ENCODE results near the gene ZNF782.
A peak's percentile ranks its signal among the peaks of the same experiment; 100 is the strongest.

Gene ZNF782

DNA sequence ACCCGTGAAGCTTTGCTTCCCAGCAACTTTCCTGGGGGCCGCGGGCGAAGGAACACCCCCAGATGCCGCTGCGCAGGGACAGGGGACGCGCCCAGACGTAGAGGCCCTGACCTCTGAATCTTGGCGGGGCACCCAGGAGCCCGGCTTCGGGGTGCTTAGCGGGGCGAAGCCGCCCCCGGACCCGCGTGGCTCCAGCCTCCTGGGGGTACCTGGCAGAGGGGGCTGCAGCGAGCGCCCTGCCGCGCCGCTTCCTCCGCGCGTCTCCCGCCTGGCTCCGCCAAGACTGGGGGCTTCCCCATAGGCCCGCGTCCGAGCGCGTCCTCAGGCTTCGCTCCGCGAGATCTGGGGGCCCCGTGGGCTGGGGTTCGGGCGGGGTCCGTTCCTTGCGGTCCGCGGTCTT, 23.0 kb upstream of the ZNF782 start:
- no peak for DNase-seq (ENCODE audit: low read depth)
- no peak for TF ChIP-seq CTCF (IDR thresholded peaks at IDR 0.05; ENCODE audit: insufficient read depth, low read depth, low read length, missing control alignments)
- peak overlapping the region; percentile 18 for H3K4me3 ChIP-seq (ENCODE audit: low read length)

- peak overlapping the region; percentile 66 for H3K4me3 ChIP-seq (ENCODE audit: low read length)
- DNase-seq (ENCODE audit: low read depth) = peak; percentile 71
- peak; percentile 29 for TF ChIP-seq CTCF (IDR thresholded peaks at IDR 0.05; ENCODE audit: insufficient read depth, low read depth, low read length, missing control alignments)
Measured at GRCh38 chr9:96875461-96876142, 21.3 kb upstream of the ZNF782 start.

GRCh38 chr9:96874947-96875460, 20.7 kb upstream of the ZNF782 start:
- H3K4me3 ChIP-seq (ENCODE audit: low read length) = peak overlapping the region; percentile 66
- no peak for TF ChIP-seq CTCF (IDR thresholded peaks at IDR 0.05; ENCODE audit: insufficient read depth, low read depth, low read length, missing control alignments)

DNA sequence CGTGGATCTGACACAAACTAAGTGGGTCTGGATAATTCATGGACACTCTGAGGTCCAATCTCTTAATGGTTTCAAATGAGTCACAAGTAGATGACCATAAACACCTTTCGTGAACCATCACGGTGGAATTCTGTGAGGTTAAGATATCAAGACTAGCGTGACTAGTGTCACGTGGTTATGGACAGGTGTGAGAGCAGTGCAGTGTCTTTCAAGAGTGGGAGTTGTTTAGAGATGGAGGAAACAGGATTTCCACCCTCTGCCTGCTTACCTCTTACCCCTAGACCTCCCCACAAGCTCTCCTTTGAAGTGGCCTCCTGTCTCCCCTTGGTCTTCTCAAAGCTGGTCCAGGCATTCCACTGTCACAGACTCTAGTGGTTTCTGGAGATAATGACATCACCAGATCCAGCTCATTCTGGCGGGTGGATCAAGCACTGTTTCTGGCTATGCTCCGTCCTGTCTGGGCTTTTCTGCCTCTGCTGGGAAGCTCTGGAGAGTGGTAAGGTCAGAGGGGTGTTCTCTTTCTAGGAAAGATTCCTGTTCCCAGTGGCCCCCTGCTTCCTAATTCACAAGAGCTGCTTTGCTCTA, 20.0 kb upstream of the ZNF782 start:
- no peak overlapping the region for H3K4me3 ChIP-seq (ENCODE audit: low read length)

More at GRCh38 chr9:96874947-96875460, 20.7 kb upstream of the ZNF782 start:
- DNase-seq (ENCODE audit: low read depth) = peak; percentile 96

DNA sequence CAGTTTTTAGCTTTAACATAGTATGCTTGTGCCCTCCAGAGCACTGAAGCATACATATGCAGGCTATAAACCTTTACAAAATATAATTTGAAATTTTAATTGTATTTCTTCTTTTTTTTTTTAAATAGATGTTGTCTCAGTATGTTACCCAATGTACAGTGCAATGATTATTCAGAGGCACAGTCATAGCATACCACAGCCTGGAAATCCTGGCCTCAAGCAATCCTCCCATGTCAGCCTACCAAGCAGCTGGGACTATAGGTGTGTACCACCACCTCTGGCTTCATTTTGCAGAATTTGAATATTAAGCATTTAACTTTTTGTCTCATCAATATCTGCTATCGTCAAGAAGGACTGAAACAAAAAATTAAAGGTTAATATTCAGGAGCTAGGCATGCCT, 16.9 kb upstream of the ZNF782 start:
- peak; percentile 88 for DNase-seq (ENCODE audit: low read depth)
- H3K4me3 ChIP-seq (ENCODE audit: low read length) = no peak overlapping the region
- no peak for TF ChIP-seq CTCF (IDR thresholded peaks at IDR 0.05; ENCODE audit: insufficient read depth, low read depth, low read length, missing control alignments)

More for the DNA sequence above, 20.0 kb upstream of the ZNF782 start:
- TF ChIP-seq CTCF (IDR thresholded peaks at IDR 0.05; ENCODE audit: insufficient read depth, low read depth, low read length, missing control alignments) = no peak
- DNase-seq (ENCODE audit: low read depth) = no peak

DNA sequence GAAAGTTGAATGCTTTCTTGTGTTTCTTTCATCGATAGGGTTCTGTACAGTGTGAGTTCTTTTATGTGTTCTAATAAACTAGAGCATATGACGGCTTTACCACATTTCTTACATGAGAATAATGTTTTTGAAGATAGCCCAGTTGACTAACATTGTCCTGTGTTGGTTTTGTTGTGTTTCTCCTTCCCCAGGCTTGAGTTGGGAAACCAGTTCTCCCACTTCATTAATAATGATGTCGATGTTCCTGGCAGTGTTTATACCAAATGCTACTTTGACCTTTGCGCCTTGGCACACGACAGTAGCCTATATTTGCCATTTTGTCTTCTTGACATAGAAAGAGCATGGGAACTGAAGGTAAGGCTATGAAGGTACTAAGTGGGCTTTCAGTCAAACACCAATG, 14.4 kb upstream of the ZNF782 start:
- DNase-seq (ENCODE audit: low read depth) = peak; percentile 79
- no peak overlapping the region for H3K4me3 ChIP-seq (ENCODE audit: low read length)
- no peak for TF ChIP-seq CTCF (IDR thresholded peaks at IDR 0.05; ENCODE audit: insufficient read depth, low read depth, low read length, missing control alignments)

All from epithelial cell of esophagus (primary cell).